ENCODE measurements around the gene HMGN1.
A peak's percentile ranks its signal among the peaks of the same experiment; 100 is the strongest.

The HMGN1 gene

GRCh38 chr21:39315603-39316445 lies 33.1 kb downstream of the HMGN1 start:
- H3K4me3 ChIP-seq (ENCODE audit: low read length in 2 of 2), result no peak overlapping the region

GRCh38 chr21:39314143-39315027 lies 34.5 kb downstream of the HMGN1 start:
- no peaks in the 10 kb centered on the region for H3K36me3 ChIP-seq (ENCODE audit: control insufficient read depth in 2 of 2, insufficient read depth in 2 of 2, low read length in 2 of 2)
- H3K9me3 ChIP-seq (ENCODE audit: control insufficient read depth in 2 of 2, low read length in 2 of 2), result no peaks in the 10 kb centered on the region
- H3K4me3 ChIP-seq (ENCODE audit: low read length in 2 of 2), result peak overlapping the region; percentile 80 to 85
- peak overlapping the region; percentile 85 to 88 for H3K9ac ChIP-seq (ENCODE audit: low read length in 2 of 2)
- H3K4me1 ChIP-seq (ENCODE audit: control insufficient read depth, insufficient read depth, low read length), result peaks cover 23% of the 10 kb centered on the region
- no peaks in the 10 kb centered on the region for H3K27me3 ChIP-seq (ENCODE audit: control insufficient read depth in 1 of 2, insufficient read depth in 2 of 2, low read length in 2 of 2)
- peak overlapping the region; percentile 88 for H3K27ac ChIP-seq (ENCODE audit: low read length)

More at GRCh38 chr21:39315603-39316445, 33.1 kb downstream of the HMGN1 start:
- H3K9ac ChIP-seq (ENCODE audit: low read length in 2 of 2), result no peak overlapping the region
- no peaks in the 10 kb centered on the region for H3K9me3 ChIP-seq (ENCODE audit: control insufficient read depth in 2 of 2, low read length in 2 of 2)
- peaks cover 29% of the 10 kb centered on the region for H3K4me1 ChIP-seq (ENCODE audit: control insufficient read depth, insufficient read depth, low read length)
- no peaks in the 10 kb centered on the region for H3K36me3 ChIP-seq (ENCODE audit: control insufficient read depth in 2 of 2, insufficient read depth in 2 of 2, low read length in 2 of 2)
- no peak overlapping the region for H3K27ac ChIP-seq (ENCODE audit: low read length)
- no peaks in the 10 kb centered on the region for H3K27me3 ChIP-seq (ENCODE audit: control insufficient read depth in 1 of 2, insufficient read depth in 2 of 2, low read length in 2 of 2)

GRCh38 chr21:39313571-39314142 lies 35.2 kb downstream of the HMGN1 start, which contains the start of gene BRWD1:
Gene BRWD1 (minus strand): TSS chr21:39313632. CDS start chr21:39313491, 141 bp downstream.
- no peaks in the 10 kb centered on the region for H3K27me3 ChIP-seq (ENCODE audit: control insufficient read depth in 1 of 2, insufficient read depth in 2 of 2, low read length in 2 of 2)
- H3K9ac ChIP-seq (ENCODE audit: low read length in 2 of 2), result peak within 1 kb of the TSS; percentile 85 to 88
- peak within 1 kb of the TSS; percentile 80 to 85 for H3K4me3 ChIP-seq (ENCODE audit: low read length in 2 of 2)
- peaks cover 18% of the 10 kb centered on the region for H3K4me1 ChIP-seq (ENCODE audit: control insufficient read depth, insufficient read depth, low read length)
- no peaks in the 10 kb centered on the region for H3K9me3 ChIP-seq (ENCODE audit: control insufficient read depth in 2 of 2, low read length in 2 of 2)
- no peaks in the 10 kb centered on the region for H3K36me3 ChIP-seq (ENCODE audit: control insufficient read depth in 2 of 2, insufficient read depth in 2 of 2, low read length in 2 of 2)
- peak within 1 kb of the TSS; percentile 88 for H3K27ac ChIP-seq (ENCODE audit: low read length)

- H3K27ac ChIP-seq (ENCODE audit: low read length), result peak overlapping the region; percentile 88
- peak overlapping the region; percentile 49 to 85 for H3K4me3 ChIP-seq (ENCODE audit: low read length in 2 of 2)
- peaks cover 15% of the 10 kb centered on the region for H3K4me1 ChIP-seq (ENCODE audit: control insufficient read depth, insufficient read depth, low read length)
- H3K27me3 ChIP-seq (ENCODE audit: control insufficient read depth in 1 of 2, insufficient read depth in 2 of 2, low read length in 2 of 2), result no peaks in the 10 kb centered on the region
- H3K36me3 ChIP-seq (ENCODE audit: control insufficient read depth in 2 of 2, insufficient read depth in 2 of 2, low read length in 2 of 2), result no peaks in the 10 kb centered on the region
- peak overlapping the region; percentile 47 to 88 for H3K9ac ChIP-seq (ENCODE audit: low read length in 2 of 2)
- no peaks in the 10 kb centered on the region for H3K9me3 ChIP-seq (ENCODE audit: control insufficient read depth in 2 of 2, low read length in 2 of 2)
These were observed 35.8 kb downstream of the HMGN1 start for GRCh38 chr21:39313042-39313570.

GRCh38 chr21:39312112-39313041 lies 36.5 kb downstream of the HMGN1 start:
- no peaks in the 10 kb centered on the region for H3K36me3 ChIP-seq (ENCODE audit: control insufficient read depth in 2 of 2, insufficient read depth in 2 of 2, low read length in 2 of 2)
- H3K27ac ChIP-seq (ENCODE audit: low read length), result peak overlapping the region; percentile 88
- no peaks in the 10 kb centered on the region for H3K9me3 ChIP-seq (ENCODE audit: control insufficient read depth in 2 of 2, low read length in 2 of 2)
- H3K4me1 ChIP-seq (ENCODE audit: control insufficient read depth, insufficient read depth, low read length), result peaks cover 15% of the 10 kb centered on the region
- no peak overlapping the region for H3K9ac ChIP-seq (ENCODE audit: low read length in 2 of 2)
- no peaks in the 10 kb centered on the region for H3K27me3 ChIP-seq (ENCODE audit: control insufficient read depth in 1 of 2, insufficient read depth in 2 of 2, low read length in 2 of 2)
- H3K4me3 ChIP-seq (ENCODE audit: low read length in 2 of 2), result peak overlapping the region; percentile 2 to 85

GRCh38 chr21:39311164-39311563 lies 37.7 kb downstream of the HMGN1 start:
- Histone ChIP-seq H3K9me3 (ENCODE audit: control insufficient read depth in 2 of 2, low read length in 2 of 2) (no peaks in the 10 kb centered on the region), H3K4me3 (ENCODE audit: low read length in 2 of 2) (no peak overlapping the region)

GRCh38 chr21:39307466-39307865 lies 41.4 kb downstream of the HMGN1 start:
- Histone ChIP-seq H3K36me3 (ENCODE audit: control insufficient read depth in 2 of 2, insufficient read depth in 2 of 2, low read length in 2 of 2) (peaks cover 0 to 3% of the 10 kb centered on the region in 2 donors), H3K27me3 (ENCODE audit: control insufficient read depth in 1 of 2, insufficient read depth in 2 of 2, low read length in 2 of 2) (no peaks in the 10 kb centered on the region), H3K9ac (ENCODE audit: low read length in 2 of 2) (no peak overlapping the region), H3K4me1 (ENCODE audit: control insufficient read depth, insufficient read depth, low read length) (peaks cover 9% of the 10 kb centered on the region), H3K4me3 (ENCODE audit: low read length in 2 of 2) (no peak overlapping the region), H3K27ac (ENCODE audit: low read length) (no peak overlapping the region), H3K9me3 (ENCODE audit: control insufficient read depth in 2 of 2, low read length in 2 of 2) (no peaks in the 10 kb centered on the region)

More at GRCh38 chr21:39311164-39311563, 37.7 kb downstream of the HMGN1 start:
- H3K9ac ChIP-seq (ENCODE audit: low read length in 2 of 2), result no peak overlapping the region
- no peaks in the 10 kb centered on the region for H3K27me3 ChIP-seq (ENCODE audit: control insufficient read depth in 1 of 2, insufficient read depth in 2 of 2, low read length in 2 of 2)
- no peak overlapping the region for H3K27ac ChIP-seq (ENCODE audit: low read length)
- no peaks in the 10 kb centered on the region for H3K36me3 ChIP-seq (ENCODE audit: control insufficient read depth in 2 of 2, insufficient read depth in 2 of 2, low read length in 2 of 2)
- H3K4me1 ChIP-seq (ENCODE audit: control insufficient read depth, insufficient read depth, low read length), result peaks cover 15% of the 10 kb centered on the region

GRCh38 chr21:39300587-39300986 lies 48.3 kb downstream of the HMGN1 start:
- no peaks in the 10 kb centered on the region for H3K4me1 ChIP-seq (ENCODE audit: control insufficient read depth, insufficient read depth, low read length)
- no peak overlapping the region for H3K27ac ChIP-seq (ENCODE audit: low read length)
- H3K36me3 ChIP-seq (ENCODE audit: control insufficient read depth in 2 of 2, insufficient read depth in 2 of 2, low read length in 2 of 2), result peaks cover 17 to 18% of the 10 kb centered on the region in 2 donors
- H3K27me3 ChIP-seq (ENCODE audit: control insufficient read depth in 1 of 2, insufficient read depth in 2 of 2, low read length in 2 of 2), result no peaks in the 10 kb centered on the region
- no peak overlapping the region for H3K9ac ChIP-seq (ENCODE audit: low read length in 2 of 2)
- no peak overlapping the region for H3K4me3 ChIP-seq (ENCODE audit: low read length in 2 of 2)
- H3K9me3 ChIP-seq (ENCODE audit: control insufficient read depth in 2 of 2, low read length in 2 of 2), result no peaks in the 10 kb centered on the region

GRCh38 chr21:39296891-39297290 lies 52.0 kb downstream of the HMGN1 start:
- Histone ChIP-seq H3K27ac (ENCODE audit: low read length) (no peak overlapping the region), H3K36me3 (ENCODE audit: control insufficient read depth in 2 of 2, insufficient read depth in 2 of 2, low read length in 2 of 2) (peaks cover 30 to 31% of the 10 kb centered on the region in 2 donors), H3K4me1 (ENCODE audit: control insufficient read depth, insufficient read depth, low read length) (no peaks in the 10 kb centered on the region), H3K9me3 (ENCODE audit: control insufficient read depth in 2 of 2, low read length in 2 of 2) (no peaks in the 10 kb centered on the region), H3K9ac (ENCODE audit: low read length in 2 of 2) (no peak overlapping the region), H3K27me3 (ENCODE audit: control insufficient read depth in 1 of 2, insufficient read depth in 2 of 2, low read length in 2 of 2) (no peaks in the 10 kb centered on the region), H3K4me3 (ENCODE audit: low read length in 2 of 2) (no peak overlapping the region)
